DOHH2 (cell line): ENCODE data around the gene HBE1.

Experiments used
- EZH2phosphoT487 ChIP-seq: fragments of 200-600 bp; sonication (generic); IDR thresholded peaks from 2 replicates; pipeline ENCODE4 v1.6.1; 2017; ENCODE audit warnings: borderline replicate concordance, mild to moderate bottlenecking, antibody characterized with exemption, low read length, moderate library complexity, mixed read lengths
- TF ChIP-seq, protein P1 (sequence below): fragments of 200-600 bp; sonication (generic); IDR thresholded peaks from one replicate; pipeline ENCODE4 v1.5.1; 2014; ENCODE audit warnings: antibody characterized with exemption, mild to moderate bottlenecking, low read depth, low read length; ENCODE audit not compliant: poor library complexity, severe bottlenecking

DNA sequence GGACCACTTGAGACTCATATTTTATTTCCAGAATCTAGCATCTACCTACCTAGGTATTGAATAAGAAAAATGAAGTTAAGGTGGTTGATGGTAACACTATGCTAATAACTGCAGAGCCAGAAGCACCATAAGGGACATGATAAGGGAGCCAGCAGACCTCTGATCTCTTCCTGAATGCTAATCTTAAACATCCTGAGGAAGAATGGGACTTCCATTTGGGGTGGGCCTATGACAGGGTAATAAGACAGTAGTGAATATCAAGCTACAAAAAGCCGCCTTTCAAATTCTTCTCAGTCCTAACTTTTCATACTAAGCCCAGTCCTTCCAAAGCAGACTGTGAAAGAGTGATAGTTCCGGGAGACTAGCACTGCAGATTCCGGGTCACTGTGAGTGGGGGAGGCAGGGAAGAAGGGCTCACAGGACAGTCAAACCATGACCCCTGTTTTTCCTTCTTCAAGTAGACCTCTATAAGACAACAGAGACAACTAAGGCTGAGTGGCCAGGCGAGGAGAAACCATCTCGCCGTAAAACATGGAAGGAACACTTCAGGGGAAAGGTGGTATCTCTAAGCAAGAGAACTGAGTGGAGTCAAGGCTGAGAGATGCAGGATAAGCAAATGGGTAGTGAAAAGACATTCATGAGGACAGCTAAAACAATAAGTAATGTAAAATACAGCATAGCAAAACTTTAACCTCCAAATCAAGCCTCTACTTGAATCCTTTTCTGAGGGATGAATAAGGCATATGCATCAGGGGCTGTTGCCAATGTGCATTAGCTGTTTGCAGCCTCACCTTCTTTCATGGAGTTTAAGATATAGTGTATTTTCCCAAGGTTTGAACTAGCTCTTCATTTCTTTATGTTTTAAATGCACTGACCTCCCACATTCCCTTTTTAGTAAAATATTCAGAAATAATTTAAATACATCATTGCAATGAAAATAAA, 44.9 kb downstream of the HBE1 start:
- TF ChIP-seq, protein P1, sequence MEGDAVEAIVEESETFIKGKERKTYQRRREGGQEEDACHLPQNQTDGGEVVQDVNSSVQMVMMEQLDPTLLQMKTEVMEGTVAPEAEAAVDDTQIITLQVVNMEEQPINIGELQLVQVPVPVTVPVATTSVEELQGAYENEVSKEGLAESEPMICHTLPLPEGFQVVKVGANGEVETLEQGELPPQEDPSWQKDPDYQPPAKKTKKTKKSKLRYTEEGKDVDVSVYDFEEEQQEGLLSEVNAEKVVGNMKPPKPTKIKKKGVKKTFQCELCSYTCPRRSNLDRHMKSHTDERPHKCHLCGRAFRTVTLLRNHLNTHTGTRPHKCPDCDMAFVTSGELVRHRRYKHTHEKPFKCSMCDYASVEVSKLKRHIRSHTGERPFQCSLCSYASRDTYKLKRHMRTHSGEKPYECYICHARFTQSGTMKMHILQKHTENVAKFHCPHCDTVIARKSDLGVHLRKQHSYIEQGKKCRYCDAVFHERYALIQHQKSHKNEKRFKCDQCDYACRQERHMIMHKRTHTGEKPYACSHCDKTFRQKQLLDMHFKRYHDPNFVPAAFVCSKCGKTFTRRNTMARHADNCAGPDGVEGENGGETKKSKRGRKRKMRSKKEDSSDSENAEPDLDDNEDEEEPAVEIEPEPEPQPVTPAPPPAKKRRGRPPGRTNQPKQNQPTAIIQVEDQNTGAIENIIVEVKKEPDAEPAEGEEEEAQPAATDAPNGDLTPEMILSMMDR = no peak
- no peak for TF ChIP-seq EZH2phosphoT487
